ENCODE data around the gene IL31RA.

Gene IL31RA

DNA sequence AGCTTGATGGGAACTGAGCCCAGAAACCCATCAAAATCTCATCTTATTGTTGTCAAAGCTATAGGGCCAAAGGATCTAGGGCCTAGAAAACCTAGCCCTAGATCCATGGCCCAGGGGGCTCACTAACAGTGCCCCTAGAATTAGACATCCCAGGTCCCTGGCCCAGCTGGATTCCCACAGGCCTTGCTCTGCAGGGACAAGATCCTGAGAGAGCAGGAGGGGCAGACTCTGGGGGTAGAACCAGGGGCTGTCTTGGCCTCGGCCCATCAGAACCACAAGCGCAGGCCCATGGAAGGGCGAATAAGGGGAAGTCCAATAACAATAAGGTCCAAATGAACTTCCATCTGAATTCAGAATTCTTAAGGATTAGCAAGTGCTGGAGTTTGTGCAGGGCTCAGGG, 74.0 kb downstream of the IL31RA start:
- DNase-seq (ENCODE audit: low read depth) = no peak
- TF ChIP-seq, protein P1, sequence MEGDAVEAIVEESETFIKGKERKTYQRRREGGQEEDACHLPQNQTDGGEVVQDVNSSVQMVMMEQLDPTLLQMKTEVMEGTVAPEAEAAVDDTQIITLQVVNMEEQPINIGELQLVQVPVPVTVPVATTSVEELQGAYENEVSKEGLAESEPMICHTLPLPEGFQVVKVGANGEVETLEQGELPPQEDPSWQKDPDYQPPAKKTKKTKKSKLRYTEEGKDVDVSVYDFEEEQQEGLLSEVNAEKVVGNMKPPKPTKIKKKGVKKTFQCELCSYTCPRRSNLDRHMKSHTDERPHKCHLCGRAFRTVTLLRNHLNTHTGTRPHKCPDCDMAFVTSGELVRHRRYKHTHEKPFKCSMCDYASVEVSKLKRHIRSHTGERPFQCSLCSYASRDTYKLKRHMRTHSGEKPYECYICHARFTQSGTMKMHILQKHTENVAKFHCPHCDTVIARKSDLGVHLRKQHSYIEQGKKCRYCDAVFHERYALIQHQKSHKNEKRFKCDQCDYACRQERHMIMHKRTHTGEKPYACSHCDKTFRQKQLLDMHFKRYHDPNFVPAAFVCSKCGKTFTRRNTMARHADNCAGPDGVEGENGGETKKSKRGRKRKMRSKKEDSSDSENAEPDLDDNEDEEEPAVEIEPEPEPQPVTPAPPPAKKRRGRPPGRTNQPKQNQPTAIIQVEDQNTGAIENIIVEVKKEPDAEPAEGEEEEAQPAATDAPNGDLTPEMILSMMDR (IDR thresholded peaks at IDR 0.05; ENCODE audit: control insufficient read depth, insufficient read depth, low read depth, low read length, missing control alignments) = no peak
- no peak overlapping the region for H3K4me3 ChIP-seq (ENCODE audit: control insufficient read depth, low read depth, low read length)

DNA sequence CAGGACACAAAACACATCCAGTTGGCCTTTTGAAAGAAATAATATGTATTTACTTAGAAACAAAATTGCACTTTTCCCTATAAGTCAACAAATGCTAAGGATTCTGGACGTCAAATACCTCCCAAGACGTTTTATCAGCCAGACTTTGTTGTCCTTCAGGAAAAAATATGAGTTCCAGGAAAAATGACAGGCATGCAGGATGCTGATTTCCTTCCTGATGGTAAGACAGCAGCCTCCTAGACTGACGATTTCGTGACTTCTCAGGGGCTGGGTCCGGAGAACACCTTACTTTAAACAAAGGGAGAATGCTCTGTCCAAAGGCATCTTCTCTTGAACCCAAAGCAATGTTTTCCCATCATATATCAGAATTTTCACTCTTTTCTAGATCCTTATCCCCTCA, 74.6 kb downstream of the IL31RA start:
- no peak overlapping the region for H3K4me3 ChIP-seq (ENCODE audit: control insufficient read depth, low read depth, low read length)
- no peak for DNase-seq (ENCODE audit: low read depth)
- TF ChIP-seq, protein P1 (IDR thresholded peaks at IDR 0.05; ENCODE audit: control insufficient read depth, insufficient read depth, low read depth, low read length, missing control alignments) = no peak

DNA sequence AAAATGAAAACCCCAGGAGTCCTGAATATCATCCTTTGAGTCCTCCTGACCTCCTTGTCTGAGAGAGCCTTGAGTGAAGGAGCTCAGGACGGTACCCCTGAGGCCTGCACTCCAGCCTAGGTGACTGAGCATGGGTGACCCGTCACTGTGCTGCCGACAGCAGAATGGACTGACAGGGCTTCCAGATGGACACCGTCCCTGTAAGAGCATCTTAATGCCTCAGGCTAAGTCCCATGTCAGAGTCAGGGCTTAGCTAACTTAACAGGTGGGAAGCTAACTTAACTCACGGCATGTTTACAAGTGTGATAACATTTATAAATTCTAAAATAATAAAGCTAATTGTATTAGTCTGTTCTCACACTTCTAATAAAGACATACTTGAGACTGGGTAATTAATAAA, 75.3 kb downstream of the IL31RA start:
- TF ChIP-seq, protein P1 (IDR thresholded peaks at IDR 0.05; ENCODE audit: control insufficient read depth, insufficient read depth, low read depth, low read length, missing control alignments) = no peak
- no peak overlapping the region for H3K4me3 ChIP-seq (ENCODE audit: control insufficient read depth, low read depth, low read length)
- DNase-seq (ENCODE audit: low read depth) = no peak

DNA sequence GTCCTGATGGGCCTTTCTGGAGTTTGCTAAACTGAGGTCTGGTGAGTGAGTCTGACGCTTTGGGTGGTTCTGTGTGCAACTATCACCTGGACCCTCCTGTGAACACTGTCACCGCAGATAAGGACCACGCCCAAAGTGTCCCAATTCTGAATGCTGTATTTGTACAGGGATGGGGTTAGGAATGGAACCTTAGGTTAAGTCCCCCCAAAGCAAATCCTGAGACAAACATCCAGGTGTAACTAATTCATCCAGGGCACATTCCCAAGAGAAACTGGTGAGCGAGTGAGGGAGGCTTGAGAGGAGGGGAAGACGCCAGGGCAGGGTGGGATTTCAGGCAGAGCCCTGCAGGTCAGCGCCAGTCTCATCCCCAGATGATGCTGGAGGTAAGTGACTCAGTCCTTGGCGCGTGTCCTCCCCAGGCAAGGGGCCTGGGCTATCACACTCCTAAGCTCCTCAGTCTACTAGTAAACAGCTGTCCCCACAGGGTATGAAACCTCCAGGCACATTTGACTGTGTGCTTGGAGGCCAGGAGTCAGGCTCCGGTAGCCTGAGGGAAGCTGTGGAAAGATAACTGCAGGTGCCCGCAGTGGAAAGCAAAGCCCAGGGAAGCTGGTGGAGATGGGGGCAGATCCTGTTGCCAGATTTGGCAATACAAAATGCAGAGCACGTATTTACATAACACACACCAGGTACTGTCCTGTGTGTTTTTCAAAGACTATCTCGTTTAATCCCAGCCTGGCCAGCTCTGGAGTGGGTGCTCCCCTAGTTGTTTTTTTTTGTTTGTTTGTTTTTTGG, 76.9 kb downstream of the IL31RA start:
- no peak for DNase-seq (ENCODE audit: low read depth)
- no peak overlapping the region for H3K4me3 ChIP-seq (ENCODE audit: control insufficient read depth, low read depth, low read length)
- TF ChIP-seq, protein P1 (IDR thresholded peaks at IDR 0.05; ENCODE audit: control insufficient read depth, insufficient read depth, low read depth, low read length, missing control alignments) = no peak

DNA sequence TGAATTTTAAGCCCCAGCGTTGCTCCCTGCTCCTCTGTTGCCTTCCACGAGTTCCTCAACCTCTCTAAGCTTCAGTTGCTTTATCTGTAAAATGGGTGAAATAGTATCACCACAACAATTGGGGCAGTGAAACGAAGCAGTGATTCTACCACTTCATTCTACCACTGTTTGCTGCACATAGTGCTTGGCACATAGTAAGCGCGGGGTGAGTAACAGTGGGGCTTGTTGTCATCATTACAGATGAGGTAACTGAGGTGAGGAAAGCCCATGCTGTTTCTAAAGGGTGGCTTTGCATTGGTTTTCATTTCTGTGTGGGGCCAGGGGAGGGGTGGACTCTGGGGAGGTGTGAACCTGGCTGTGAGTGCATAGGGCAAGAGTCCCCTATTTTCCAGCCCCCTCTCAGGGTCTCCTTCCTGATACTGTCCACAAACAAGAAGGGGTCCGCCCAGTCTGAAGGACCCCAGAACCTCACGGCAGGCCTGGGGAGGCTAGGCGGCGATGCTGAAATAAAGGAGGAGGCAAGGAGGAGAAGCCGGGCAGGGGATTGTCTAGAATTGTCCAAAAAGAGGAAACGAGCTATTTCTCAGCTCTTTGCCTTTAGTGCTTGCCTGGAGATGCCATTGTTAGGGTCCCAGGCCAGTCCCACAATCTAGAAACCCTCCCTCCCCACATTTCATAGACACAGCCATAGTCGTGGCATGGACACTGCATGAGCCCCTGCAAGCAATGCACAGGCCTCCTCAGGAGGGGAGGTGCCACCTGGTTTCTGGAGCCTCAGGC, 78.1 kb downstream of the IL31RA start:
- no peak for DNase-seq (ENCODE audit: low read depth)
- TF ChIP-seq, protein P1 (IDR thresholded peaks at IDR 0.05; ENCODE audit: control insufficient read depth, insufficient read depth, low read depth, low read length, missing control alignments) = no peak
- H3K4me3 ChIP-seq (ENCODE audit: control insufficient read depth, low read depth, low read length) = no peak overlapping the region

DNA sequence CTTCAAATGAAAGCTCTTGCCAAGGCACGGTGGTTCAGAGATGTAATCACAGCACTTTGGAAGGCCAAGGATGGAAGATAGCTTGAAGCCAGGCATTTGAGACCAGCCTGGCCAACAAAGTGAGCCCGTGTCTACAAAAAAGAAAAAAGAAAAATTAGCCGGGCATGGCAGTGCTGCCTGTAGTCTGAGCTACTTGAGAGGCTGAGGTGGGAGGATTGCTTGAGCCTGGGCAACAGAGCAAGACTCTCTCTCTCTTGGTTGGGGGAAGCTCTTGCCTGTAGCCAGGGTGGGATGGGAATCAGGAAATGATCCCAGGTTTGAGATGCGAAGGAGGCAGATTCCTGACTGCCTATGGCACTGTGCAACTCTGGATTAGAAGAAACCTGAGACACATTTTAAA, 81.5 kb downstream of the IL31RA start:
- H3K4me3 ChIP-seq (ENCODE audit: control insufficient read depth, low read depth, low read length) = no peak overlapping the region
- DNase-seq (ENCODE audit: low read depth) = no peak
- TF ChIP-seq, protein P1 (IDR thresholded peaks at IDR 0.05; ENCODE audit: control insufficient read depth, insufficient read depth, low read depth, low read length, missing control alignments) = no peak

Data from AG09309 (cell line).